GM10847 (cell line): ENCODE measurements around the gene CHI3L1.

ENCODE experiments used
- POLR2A ChIP-seq: IDR thresholded peaks from 2 replicates; pipeline ENCODE4 v1.6.1; 2011; ENCODE audit not compliant: insufficient read length; ENCODE audit errors: extremely low read depth

Gene CHI3L1

DNA sequence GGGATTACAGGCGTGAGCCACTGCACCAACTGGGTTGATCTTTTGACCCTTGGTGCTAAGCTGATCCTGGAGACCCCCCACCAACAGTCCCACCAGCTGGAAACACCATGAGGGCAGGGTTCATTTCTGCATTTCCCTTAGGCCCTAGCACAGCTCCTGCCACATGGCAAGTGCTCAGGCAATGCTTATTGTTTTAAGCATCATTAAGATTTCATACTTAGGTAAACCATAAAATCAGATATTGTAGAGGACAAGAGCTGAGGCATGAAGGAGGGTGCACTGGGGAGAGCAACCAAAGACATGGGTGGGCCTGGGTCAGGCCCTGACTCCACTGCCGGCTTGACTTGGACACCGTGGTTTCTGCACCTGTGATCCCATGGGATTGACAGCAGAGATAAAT lies 25.3 kb upstream of the CHI3L1 start:
- TF ChIP-seq POLR2A: no peak

DNA sequence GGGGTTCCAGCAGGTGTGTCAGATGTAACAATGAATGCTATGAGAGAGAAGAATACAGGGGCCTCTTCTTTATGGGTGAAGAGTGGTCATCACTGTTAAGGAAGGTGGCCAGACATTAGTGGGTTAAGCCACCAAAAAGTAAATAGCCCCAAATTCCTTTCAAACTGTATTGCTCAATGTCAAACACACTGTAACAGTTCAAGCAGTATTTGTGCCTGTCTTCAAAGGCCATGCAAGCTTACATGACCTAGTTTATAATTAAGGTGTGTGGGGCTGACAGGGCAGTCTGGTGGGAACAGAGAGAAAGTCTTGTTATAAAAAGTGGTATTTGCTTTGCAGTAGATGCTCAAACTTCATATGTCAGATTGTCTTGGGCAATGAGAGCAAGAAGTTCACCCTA lies 24.5 kb upstream of the CHI3L1 start:
- no peak for TF ChIP-seq POLR2A

DNA sequence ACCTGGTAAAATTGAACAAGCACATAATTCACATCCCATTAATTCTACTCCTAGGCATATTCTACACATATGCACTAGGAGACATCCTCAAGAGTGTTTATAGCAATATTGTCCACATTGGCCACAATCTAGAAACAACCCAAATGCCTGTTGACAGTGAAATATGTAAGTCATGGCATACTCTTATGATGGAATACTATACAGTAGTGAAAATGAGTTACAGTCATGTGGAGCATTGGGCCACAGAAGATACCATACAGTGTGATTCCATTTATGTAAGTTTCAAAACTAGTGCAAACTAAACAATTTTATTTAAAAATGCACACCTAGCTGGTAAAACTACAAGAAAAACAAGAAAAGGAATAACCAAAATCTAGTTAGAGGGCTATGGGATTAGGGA lies 23.8 kb upstream of the CHI3L1 start:
- no peak for TF ChIP-seq POLR2A

DNA sequence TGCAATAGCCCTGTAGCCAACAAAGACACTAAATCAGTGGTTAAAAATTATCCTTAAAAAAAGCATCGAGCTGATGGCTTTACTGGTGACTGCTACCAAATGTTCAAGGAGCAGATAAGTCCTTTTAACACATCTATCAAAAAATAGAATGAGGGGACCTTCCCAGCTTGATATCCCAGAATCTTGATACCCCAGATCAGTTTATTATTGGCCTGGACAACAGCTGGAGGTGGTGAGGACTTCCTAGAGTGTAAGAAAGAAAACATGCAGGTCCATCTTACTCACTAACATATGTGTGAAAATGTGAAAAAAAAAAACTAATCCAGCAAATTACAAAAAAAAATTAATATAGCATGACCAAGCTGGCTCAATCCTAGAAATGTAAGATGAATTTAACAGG lies 21.7 kb upstream of the CHI3L1 start:
- TF ChIP-seq POLR2A: no peak

DNA sequence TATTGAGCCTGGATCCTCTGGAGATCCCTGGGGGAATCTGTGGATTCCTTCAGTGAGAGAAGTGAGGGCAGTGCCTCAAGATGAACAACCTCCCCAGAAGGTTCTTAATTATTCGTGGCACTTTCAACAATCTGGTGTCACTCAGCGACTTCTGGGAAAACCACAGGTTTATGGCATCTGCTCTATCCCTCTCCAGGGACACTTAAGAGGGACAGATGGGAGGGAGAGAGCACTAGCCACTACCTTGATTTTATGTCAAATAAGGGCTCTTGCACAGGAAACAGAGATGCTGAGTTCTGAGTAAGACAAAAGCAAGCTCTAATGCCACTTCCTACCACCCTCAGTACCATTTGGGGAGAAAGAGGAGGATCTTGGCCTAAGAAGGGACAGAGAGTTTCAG lies 21.2 kb upstream of the CHI3L1 start:
- no peak for TF ChIP-seq POLR2A

DNA sequence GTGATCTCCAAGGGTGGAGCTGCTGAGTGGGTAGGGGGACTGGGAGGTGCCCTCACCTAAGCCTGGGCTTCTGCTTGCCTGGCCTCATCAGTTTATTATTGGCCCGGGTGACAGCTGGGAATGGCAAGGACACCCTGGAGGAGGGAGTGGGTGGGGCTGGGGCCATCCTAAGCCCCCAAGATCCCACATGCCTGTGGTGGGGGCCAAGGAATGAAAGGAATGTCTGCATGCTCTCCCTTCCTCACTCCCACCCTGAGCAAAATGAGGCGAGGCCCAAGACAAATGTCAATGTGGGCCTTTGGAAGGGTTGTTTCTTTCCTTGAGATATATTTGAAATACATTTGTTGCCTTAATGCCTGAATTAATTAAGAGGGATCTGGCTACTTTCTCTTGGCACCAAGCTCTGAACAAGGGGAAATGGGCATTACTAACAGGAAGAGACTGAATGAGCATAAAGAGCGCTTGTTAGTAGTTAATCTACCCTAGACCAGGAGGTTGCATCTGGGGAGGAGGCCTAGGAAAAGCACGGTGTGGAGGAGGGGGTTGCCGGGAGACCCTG lies 19.7 kb upstream of the CHI3L1 start:
- no peak for TF ChIP-seq POLR2A

DNA sequence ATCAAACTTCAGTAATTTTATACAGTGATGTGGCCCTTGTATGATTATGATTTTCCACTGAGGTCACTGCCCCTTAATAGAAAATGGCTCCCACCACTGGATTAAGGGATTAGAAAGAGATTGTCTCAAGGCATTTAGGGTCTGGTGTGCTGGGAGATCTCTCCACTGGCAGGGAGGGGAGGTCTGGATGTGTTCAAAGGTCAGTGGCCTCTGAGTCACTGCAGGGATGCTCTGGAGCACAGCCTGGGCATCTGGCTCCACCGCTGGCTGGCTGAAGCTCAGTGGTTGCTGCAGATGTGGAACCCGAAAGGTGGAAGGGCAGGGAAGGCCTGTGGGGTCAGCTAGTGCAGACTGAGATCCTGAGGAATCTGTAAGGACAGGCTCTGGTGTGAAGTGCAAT lies 18.3 kb upstream of the CHI3L1 start:
- no peak for TF ChIP-seq POLR2A

DNA sequence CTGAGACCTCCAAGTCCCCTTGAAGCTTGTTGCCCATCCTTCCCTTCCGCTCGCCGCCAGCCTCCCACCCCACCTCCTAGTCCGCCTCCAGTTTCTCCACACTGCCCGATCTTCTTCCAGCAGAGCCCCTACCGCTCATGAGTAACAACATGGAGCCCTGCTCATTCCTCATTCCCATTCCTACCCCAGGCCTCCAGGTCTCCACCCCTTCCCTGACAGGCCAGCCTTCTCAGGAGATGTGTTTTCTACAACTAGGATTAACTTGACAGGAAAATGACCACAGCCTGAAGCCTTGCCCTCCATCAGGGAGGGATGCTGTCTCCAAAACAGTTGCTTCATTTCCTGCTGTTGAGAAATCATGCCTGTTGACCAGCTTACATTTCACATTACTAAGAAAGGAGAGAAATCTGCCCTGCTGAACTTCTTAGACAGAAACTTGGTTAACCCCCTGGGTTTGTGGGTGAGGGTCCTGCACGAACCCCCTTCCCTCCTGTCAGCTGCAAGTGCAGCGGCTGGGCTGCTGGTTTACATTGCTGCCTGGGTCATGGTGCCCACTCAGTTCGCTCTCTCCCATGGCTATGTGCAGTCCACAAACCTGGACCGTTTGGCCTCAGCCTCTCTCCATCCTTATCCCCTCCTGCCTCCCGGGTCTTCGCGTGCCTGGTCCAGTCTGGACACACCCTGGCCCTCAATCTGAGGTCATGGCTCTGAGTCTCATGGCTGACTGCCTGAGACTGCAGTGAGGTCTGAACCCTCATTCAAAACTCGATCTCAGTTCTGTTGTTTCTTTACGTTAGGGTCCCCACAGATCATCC lies 16.1 kb upstream of the CHI3L1 start:
- TF ChIP-seq POLR2A: no peak

DNA sequence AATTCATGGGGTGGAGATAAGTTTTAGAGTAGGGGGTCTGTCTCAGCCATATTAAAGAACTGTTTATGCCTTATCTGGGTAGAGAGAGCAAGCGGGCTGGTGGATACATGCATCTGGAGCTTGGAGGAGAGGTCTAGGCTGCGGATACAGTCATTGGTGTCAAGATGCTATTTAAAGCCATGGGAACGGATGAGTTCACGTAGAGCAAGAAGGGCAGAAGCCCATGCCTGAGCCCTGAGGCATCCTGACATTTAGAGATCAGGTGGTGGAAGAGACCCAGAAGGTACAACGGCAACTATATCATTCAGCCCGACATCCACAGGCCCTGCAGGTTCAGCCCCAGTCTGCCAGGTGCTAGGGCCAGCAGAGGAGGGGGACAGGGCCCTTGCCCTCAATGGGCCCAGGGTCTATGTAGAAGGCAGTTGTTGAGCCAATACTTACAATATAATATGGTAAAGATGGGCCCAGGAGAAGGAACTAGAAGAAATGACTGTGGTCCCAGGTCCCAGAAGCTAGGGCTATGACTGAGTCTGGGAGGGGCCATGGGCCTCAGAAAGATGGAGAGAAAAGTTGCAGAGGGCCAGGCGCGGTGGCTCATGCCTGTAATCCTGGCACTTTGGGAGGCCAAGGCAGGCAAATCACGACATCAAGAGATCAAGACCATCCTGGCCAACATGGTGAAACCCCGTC lies 15.2 kb upstream of the CHI3L1 start:
- TF ChIP-seq POLR2A: no peak

DNA sequence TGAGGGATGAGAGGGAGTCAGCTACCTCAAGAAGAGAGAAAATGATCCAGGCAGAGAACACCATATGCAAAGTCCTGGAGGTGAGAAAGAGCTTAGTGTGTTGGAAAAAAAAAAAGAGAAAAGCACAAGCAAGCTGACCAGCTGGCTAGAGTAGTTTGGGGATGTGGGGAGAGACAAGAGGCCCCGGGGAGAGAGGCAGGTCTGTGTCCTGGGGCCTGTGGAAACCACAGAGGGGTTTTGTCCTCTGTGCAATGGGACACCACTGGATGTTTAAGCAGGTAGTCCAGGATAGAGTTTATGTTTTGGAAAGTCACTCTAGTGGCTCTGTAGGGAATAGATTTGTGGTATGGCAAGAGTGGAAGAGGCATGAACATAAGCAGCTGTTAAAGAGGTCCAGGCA lies 14.4 kb upstream of the CHI3L1 start:
- TF ChIP-seq POLR2A: no peak

DNA sequence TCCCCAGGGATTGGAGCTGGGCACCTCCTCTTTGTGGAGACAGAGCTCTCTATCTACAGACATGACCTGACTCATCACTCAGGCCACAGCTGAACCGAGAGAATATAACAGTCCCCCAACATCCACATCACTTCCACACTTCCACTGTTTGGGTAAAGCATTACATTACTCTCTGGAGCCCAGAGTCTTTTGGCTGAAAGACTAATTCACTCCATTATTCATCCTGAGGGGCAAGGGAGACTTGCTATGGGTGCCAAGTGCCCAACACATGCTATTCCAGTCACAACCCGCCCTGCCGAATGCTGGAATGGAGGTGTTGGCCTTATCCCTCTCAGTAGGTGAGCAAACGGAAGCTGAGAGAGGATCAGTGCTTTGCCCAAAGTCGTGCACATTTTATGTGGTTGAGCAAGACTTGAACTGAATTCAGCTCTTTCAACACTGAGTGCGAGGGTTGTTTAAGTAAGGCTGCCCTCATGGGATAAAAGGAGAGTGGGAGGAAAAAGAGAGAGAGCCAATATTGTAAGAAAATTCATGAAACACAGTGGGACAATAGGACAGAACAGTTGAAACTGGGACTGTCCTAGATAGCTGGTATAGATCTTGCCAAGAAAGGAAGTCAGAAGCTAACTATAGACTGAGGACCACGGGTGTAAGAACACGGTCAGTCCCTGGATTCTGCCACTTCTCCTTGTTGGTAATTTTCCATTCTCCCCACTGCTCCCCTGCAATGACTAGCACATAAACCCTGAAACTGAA lies 13.5 kb upstream of the CHI3L1 start:
- no peak for TF ChIP-seq POLR2A

DNA sequence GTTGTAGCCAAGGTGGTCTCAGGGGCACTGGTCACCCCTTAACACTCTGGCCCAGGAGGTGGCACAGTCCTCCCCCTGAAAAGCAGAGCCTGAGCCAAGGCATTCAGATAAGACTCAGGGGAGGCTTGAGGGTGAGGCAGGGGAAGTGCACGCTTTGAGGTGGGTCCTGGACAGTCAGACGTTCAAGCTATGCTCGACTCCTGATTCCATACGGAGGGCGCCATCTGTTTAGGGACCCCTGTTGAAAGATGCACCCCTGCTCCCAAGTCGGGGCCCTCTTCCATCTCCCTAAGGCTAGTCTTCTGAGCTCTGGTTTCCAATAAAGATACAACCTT lies 12.9 kb upstream of the CHI3L1 start:
- no peak for TF ChIP-seq POLR2A

DNA sequence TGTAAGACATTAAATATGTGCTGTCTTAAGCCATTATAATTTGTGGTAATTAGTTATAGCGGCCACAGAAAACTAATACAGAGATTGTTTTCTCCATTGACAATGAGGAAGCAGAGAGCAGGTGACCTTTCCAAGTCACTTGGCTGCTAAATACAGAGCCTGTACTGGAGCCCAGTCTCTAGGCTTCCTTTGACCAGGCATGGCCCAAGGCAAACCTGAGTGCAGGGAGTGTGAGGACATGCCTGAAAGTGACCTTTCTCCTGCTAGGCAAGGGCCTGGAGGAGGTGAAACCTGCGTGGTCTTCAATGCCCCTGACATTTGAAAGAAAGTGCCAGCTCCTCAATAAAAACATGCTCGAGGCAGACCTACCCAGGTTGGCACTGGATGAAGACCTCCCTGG lies 12.5 kb upstream of the CHI3L1 start:
- no peak for TF ChIP-seq POLR2A

DNA sequence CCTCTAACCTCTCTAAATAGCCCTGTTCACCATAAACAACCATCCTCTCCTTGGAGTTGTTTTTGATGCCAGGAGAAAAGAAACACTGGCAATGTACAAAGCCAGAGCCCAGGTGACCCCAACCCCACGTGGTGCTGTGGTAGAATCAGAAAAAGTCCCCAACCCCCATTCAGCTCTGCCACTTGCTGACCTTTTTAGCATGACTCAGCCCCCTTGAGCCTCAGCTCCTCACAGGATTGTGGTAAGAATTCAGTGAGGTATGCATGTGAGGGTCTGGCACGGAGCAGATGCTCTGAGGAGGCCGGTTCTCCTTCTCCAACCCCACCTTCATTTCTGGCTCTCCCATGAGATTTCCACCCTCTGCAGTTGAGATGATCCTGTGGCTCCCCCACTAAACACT lies 11.1 kb upstream of the CHI3L1 start:
- no peak for TF ChIP-seq POLR2A

DNA sequence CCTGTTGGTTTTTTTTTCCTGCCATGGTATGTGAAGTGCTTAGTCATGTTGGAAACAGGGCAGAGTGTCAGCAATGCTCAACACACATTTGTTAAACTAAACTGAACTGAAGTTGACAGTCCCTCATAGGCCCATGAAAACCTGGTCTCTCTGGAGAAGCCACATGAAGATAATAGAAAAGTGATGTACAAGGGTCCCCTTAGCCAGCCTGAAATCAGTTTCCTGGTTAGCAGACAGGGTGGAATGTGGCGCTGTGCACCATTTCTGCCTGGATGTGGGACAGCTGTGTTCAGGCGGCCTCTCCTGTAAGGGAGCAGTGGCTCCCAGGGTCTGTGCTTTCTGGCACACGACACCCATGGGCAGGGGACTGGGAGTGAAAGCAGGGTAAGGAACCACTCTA lies 9.9 kb upstream of the CHI3L1 start:
- no peak for TF ChIP-seq POLR2A

DNA sequence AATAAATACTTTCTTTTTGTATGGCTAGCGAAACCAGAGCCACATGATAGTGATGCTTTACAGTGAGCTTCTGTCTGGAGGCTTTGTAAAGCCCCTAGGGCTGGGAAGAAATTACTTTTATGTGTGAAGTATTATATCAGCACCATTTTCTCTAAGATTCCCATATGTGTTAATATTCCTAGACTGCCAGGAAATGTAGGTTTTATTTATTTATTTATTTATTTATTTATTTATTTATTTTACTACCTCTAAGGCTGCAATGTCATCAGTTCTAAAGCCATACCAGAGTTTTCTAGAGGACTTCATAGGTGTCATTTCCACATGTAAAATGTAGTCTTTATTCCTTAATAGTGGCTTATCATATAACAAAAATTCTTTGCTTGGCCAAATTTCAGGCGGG lies 4.4 kb upstream of the CHI3L1 start:
- TF ChIP-seq POLR2A: no peak
